HCEC 1CT (cell line): ENCODE data around the gene ARL5B.
A peak's percentile ranks its signal among the peaks of the same experiment; 100 is the strongest.

ENCODE experiments used
- DNase-seq: peaks from one replicate; pipeline ENCODE4 v3.0.0-alpha.2; 2017

ARL5B gene

DNA sequence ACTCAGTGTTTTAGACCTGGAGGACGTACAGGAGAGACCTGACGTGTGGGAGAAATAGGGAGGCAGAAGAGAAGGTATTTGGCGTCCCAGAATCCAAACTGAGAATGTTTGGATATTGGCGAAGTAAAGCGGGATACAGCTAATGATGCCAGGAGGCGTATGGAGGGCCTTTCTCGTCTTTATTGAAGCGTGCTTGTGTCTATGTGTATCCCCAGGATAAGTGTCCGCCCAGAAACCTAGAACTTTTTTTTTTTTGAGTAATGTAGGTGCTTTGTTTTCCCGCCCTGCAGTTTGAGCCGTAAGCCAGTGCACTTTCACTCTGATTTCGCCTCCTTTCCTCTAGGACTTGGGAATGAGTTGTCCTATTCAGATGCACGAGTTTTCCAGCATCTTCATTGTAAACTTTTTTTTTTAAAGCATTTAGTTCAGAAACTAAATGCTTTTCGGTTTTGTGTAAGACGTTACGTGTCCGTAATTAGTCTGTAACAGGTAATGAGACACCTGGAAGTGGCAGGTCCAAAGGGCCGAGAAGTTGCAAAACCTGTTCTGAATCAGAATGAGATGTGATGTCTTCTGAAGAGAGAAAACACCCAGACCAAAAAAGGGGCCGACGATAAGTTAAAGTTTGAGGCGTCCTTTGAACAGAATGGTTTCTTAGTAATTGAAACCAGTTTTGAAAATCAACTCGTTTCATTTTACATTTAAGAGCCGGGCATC lies 746 bp downstream of the ARL5B start:
- DNase-seq: peak; percentile 25

DNA sequence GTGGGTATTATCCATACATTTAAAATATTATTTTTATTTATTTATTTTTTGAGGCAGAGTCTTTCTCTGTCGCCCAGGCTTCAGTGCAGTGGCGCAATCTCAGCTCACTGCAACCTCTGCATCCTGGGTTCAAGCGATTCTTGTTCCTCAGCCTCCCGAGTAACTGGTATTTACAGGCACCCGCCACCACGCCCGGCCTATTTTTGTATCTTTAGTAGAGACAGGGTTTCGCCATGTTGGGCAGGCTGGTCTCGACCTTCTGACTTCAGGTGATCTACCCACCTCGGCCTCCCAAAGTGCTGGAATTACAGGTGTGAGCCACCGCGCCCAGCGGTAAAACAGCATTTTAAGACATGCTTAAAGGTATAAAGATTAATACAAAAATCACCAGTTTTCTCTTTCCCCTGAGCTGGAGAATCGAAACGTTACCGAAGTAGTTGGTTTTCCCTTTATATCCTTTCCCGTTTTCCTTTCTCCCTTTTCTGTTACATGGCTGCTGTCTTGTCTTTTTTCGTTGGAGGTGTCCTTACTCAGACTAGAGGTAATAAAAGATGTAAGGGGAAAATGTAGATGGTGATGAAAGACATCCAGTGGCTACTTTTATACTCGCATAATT lies 1.7 kb downstream of the ARL5B start:
- no peak for DNase-seq

DNA sequence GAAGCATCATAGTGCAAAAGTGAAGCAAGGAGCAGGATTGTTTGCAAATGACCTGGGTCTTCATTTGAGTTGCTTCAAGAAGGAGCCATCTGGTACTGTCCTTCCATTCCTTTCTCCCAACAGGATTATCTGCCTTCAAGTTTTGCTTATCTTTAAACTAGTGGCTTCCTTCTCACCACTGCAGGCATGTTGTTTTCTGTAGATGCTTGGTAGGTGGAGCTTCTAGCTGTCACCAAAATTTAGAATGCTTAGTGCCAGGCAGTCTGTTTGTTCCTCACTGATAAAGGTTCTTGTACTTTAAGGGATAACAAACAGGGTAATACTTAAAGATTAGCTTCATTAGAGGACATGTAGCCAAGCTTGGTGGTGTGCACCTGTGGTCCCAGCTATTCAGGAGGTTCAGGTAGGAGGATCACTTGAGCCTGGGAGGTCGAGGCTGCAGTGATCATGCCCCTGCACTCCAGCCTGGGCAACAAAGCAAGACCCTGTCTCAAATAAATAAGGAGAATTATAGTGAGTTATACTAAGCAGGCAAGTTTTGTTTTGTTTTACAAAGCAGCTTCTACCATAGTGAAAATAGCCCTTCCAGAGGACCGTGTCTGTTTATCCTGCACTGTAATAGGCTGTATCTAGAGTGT lies 5.7 kb downstream of the ARL5B start:
- no peak for DNase-seq

DNA sequence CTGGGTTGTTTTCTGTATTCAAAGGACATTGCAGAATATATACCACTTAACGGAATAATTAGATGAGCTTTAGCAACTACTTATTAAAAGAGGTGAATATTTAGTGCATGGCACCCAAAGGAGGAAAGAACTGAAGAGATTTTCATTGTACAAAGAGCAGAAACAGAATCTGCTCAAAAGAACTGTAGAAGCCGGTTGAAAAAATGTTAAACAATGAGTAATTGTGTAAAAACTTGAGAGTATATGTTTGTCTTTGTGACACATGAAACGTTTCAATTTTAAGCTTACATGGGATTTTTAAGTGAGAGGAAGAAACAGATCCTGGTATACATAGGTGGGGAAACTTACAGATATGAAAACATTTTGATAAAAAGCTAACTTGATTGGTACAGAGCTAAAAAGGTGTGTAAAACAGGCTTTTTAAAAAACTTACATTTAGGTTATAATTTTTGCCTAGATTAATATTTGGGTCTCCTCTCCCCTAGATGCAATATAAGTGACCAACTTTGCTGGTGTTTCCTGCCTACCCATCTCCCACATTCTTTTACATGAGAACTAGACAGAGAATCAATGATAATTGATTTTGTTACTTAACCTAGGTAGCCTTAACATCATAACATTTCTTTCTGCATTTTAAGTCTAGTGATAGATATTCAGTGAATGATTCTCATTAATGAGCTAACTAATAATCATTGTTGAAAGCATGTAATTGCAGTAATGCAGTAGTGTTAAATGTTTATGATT lies 6.8 kb downstream of the ARL5B start:
- peak; percentile 31 for DNase-seq

DNA sequence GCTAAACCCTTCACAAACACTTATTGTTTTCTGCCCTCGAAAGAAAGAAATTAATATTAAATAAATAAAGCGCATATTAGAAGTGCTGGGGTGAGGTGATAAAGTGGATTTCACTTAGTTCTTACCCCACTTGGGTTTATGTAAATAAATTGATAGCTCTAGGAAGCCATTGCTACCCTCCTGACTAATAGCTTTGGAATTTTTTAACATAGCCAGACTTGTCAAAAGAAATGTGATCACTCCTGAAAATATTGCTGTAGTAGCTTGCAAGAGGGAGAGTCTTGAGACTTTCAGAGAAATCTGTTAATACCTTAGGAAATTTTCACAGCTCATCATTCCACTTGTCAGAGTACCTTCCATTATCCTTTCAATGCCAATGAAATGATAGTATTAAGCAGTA lies 7.6 kb downstream of the ARL5B start:
- peak; percentile 80 for DNase-seq

DNA sequence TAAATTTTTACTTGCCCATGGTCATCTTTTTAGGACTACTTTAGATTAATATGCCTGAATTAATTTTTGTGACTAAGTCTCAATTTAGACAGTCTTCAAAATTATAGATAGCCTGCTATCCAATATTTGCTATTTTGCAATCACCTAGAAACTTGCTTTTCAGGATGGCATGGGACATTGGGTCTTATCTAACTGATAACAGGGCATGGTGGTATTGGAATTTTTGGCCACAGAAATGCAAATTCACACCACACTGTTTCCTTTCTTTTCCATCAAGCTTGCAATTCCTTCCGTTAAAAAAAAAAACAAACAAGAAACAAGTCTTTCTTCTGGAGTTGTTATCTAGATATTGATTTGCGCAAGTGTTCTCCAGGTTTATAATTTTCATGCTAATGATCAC lies 8.8 kb downstream of the ARL5B start:
- DNase-seq: no peak

DNA sequence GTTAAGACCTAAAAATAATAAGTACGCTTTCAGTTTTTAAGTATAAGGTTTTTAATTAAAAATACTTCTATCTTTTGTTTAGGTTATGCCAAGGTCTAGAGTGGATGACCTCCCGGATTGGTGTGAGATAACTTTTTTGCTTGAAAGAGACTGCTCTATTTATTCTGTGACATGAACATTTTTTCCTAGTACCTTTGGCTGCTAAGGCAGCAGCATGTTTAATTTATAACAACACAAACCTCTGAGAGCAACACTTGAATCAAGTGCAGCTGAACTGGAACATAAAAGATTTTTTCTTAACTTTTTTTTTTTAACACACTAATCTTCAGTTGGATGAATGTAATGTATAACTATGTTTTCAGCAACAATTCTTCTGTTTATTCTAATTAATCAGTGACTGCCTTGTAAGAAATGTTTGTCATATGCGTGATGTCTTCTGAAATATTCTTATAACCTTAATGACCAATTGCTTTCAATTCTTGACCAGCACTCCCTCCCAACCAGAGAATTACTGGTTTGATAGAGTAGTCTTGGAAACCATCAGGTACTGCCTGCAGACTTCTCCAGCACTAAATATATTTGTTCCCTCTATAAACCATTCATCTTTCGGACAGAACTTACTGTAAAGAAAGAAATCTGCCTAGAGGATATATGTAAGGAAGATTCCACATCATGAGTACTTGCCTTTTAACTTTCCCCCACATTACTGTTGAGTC lies 16.0 kb downstream of the ARL5B start:
- no peak for DNase-seq

DNA sequence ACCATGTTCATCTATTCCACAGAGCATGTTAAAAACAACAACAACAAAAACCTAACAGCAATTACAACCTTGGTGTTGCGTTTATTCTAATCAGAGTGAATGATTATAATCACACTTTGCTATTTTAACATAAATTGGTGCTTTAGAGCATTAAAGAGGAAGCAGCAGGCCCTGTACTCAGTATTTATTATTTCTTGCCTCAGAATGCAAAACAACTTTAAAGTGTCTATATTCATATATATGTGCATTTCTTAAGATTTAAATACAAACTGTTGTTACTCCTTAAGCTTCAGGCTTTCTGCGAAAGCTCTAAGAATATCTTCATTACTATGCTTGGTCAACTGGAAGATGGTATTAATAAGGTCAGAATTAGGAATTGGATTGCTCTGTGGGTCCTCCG lies 21.5 kb downstream of the ARL5B start:
- no peak for DNase-seq

DNA sequence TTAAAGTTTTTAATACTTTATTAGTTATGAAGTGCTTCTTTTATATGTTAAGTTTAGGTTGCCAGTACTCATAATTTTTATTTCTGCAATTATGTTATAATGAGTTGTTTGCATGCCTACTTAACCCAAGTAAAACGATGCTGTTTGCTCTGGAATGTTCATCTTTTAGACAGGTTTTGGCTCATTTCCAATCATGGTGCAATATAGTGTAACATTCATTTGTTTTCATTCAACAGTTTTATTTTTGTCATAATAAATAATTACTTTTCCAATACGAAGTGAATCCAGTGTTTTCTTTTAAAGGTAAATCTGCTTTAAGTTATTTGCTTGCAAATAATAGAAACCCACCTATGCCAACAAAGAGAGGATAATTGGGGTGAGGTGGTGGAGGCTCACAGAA lies 22.1 kb downstream of the ARL5B start:
- DNase-seq: no peak

DNA sequence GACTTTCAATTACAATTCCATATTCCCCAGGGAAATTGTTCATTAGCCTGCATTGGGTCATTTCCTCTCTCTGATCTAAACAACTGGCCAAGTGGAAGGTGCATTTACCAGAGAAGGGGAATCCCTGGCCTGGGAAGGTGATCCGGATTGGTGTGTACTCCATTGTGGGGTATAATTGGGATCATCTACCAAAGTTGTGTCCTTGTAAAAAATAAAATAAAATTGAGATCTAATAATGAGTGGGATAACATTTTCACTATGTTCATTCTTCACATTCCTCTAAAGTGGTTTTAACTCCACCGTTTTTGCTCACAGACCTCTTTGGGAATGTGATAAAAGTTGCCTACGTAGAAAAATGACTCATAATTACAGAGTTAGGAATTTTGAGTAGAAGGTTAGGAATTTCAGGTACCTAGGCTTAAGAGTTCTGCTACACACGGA lies 22.8 kb downstream of the ARL5B start:
- peak; percentile 20 for DNase-seq

DNA sequence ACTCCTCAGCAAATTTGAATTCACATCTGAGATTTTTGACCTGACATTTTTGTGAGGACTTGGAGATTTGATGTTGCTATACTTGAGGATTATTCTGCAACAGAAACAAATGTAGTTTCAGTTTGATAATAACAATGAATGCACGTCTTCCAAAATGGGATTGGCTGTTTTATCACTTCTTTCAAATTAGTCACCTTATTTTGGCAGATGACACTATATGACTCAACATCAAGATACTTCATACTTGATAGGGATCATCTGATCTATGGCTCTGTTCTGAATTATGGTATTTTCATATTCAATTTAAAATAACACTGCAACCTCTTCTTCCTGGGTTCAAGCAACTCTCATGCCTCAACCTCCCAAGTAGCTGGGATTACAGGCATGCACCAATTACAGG lies 24.2 kb downstream of the ARL5B start:
- DNase-seq: peak; percentile 59

DNA sequence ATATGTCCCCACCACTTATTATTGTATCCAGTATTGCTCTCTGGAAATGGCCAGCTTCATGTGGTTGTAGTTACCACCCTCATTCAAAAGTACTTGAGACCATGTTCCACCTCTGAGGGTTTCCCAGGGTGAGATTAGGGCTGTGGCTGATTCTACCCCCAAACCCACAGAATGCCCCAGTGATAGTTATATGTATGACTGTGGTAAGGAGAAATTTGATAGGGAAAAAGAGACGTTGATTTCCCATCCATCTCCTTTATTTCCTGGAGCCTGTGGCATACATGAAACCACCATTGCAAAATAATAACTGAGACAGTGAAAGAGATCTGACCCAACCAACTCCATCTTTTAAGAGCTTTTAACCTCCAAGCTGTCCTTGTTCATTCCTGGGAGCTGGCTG lies 25.2 kb downstream of the ARL5B start:
- DNase-seq: no peak

DNA sequence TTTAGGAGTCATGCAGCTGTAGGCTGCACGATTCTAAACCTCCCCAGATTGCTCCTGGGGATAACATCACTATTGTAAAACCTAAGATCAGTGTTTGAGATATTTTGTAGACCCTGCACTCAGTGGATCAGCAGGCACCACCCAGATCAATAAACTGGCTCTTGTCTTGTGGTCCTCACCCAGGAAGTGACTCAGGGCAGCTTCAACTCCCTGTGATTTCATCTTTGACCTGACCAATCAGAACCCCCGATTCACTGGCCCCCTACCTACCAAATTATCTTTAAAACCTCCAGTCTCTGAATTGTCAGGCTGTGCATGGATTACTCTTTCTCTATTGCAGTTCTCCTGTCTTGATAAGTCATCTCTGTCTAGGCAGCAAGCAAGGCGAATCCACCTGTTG lies 25.7 kb downstream of the ARL5B start:
- no peak for DNase-seq

DNA sequence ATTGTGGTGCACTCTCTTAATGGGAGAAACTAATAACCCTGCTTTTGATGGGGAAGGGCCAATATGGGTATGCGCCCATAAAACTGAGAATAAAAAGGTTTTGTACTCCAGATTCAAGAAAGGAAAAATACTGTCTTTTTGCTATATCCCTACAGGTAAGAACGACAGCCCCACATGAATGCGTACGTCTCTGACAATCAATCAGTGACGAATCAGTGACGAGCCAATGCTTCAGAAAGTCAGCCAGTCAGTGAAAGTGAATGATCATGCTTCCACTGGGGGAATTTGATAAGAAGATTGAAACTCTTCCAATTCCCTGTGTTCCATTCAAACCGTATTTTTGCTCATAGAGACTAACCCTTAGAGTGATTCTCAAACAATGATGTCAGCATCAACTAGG lies 26.3 kb downstream of the ARL5B start:
- no peak for DNase-seq

DNA sequence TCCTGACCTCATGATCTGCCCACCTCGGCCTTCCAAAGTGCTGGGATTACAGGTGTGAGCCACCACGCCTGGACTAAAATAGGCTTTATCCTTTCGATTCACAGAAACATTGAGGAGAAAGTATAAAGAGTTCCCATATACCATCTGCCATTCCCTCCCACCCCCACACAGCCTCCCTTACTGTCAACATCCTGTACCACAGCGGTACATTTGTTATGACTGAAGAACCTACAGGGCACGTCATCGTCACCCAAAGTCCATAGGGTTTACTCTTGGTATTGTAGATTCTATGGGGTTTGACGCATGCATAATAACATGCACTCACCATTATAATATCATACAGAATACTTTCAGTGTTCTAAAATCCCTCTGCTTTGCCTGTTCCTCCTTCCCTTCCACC lies 28.0 kb downstream of the ARL5B start:
- no peak for DNase-seq

DNA sequence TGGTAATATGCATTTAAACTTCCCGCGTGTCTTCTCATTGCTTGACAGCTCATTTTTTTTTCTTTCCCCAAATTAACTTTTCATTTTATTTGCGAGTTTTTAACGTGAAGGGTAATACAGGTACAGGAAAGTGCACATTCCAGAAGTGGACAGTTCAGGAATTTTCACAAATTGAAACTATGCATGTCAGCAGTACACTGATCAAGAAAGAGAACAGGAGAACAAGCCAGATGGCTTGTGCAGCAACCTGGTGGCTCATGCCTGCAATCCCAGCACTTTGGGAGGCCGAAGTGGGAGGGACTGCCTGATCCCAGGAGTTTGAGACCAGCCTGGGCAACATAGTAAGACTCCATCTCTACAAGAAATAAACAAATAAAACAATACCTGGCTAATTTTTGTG lies 28.5 kb downstream of the ARL5B start:
- DNase-seq: no peak

DNA sequence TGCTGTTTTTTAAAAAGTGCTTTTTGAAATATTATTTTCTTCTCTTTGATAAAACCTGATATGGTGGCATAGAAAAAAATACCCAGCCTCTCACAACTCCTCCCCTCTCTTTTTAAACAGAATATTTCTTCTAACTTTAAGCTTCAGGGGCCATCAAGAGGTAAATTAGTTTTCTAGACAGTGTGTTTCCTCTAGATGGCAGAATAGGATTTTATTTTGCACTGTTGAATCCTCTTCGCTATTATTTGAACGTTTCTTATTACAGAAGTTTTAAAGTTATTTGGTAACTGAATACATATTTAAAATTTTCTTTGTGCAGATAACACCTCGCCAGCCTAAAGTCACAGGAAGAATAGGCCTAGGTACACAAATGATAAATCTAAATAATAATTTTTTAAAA lies 30.3 kb downstream of the ARL5B start:
- peak; percentile 32 for DNase-seq

DNA sequence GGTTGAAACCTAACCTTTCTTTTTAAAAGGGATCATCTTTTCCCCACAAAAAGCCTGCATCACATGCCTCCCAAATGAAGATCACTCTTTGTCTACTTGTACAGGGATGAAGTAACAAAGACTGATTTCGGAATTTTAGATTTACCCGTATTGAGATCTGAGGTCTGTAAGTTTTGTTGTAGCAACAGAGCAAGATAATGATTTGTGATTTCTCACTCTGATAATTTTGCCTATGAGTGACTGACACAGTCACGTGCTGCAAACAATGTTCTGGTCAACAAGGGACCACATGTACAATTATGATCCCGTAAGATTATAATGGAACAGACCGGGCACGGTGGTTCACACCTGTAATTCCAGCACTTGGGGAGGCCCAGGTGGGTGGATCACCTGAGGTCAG lies 31.3 kb downstream of the ARL5B start:
- no peak for DNase-seq

DNA sequence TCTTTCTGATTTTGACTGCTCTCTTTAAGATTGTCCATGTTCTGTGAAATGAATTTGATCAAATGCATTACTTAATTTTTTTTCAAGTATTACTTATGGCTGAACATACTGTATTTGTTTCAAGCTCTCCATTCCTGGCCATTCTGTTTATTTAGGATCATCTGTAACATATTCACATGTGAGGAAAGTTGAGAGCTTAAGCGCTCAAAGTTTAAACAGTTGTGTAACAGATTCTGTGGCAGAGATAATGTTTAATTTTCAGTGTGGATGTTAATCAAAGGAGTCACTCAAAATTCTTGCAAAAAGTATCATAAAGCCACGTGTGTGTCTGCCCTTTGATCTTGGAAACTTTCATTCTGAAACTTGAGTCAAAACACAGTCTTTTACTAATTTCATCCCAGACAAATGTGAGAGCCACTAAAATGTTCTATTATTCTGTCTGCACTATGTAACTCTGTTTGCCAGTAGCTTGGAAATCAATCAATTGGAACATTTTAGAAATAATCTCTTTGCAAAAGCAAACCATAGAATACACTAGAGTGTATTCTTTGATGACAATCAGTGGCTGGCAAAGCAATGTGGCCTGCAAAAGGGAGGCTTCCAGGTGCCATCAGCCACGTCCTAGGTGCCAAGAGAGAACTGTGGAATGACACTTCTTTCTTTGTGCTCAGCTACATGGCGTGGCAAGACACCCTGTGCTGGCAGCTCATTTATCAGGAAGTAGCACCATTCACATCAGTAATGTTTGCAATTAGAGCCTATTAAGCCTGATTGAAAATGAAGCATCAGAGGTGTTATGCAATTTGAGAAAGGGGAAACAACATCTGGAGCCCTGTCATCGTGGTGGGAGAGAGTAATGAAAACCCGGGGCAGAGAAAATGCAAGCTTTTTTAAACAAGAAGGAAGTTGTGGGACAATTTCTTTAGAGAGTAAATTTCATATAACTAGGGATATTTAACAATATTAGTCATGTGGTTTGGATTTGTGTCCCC lies 40.9 kb downstream of the ARL5B start:
- no peak for DNase-seq

DNA sequence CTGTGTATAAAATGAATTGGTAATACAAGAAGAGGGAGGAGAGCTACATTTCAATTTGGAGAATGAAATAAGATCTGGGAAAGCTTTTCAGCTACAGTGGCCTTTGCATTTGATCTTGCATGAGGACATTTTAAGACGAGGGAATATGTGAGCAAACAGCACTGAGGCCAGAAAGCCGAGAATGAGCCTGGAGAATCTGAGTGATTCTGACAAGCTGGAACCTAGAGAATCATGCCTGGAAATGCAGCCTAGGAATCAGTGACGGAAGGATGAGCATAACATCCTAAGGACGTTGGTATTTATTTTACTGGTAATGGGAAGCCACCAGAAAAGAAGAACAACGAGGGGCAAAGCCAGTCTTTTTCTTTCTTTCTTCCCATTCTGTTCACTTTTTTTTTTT lies 44.3 kb downstream of the ARL5B start:
- no peak for DNase-seq

DNA sequence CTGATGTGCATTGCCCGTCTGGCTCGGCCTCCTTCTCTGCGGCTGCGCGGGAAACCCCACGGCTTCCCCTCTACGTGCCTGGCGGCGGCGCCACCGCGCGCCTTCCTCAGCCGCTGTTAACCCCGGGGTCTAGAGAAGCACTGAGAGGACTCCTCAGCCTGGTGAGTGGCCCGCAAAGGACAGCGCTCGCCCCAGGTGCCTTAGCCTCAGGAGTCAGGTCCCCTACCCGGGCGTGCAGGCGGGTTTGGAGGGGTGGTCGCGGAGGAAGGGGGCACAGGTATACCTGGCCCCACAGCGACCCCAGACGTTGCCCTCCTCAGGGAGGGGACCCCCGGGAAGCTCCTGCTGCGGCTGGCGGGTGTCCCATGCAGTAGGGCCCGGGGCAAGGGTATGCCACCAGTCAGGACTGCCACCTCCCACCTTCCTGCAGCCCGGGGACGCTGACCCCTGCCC lies 51.0 kb downstream of the ARL5B start:
- DNase-seq: no peak

DNA sequence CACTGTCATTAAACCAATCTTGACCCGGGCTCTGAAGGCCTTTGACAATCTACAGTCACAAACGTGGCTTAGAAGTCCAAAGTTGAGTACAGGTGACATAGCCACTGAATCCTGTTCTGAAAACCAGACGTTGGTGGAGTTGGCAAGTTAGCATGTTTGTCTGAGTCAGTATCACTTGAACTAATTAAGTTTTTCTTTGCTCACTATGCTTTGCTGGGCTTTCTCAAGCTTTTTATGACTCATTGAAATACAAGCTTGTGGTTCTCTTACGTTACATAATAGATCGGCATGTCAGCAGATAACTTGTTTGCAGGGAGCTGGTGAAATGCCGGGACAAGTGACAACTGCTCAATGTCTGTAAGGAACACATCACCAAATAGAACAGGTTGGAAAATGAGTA lies 53.8 kb downstream of the ARL5B start:
- peak; percentile 77 for DNase-seq
